GM21381 (cell line): Measurements from ENCODE around the gene SYPL2.
"Not testable (repeated sequence)": the region's sequence is repeated elsewhere in the genome, so short reads cannot be mapped to it uniquely, and the experiment has no call there.

Source experiments
- ATAC-seq: cut with Tn5 transposase; IDR thresholded peaks from one replicate; pipeline ENCODE4 v1.9.1; 2021; ENCODE audit warnings: mild to moderate bottlenecking, moderate library complexity; ENCODE audit not compliant: unreplicated experiment

SYPL2 gene

GRCh38 chr1:109470245-109470644 lies 3.9 kb downstream of the SYPL2 start:
- ATAC-seq = no peak

DNA sequence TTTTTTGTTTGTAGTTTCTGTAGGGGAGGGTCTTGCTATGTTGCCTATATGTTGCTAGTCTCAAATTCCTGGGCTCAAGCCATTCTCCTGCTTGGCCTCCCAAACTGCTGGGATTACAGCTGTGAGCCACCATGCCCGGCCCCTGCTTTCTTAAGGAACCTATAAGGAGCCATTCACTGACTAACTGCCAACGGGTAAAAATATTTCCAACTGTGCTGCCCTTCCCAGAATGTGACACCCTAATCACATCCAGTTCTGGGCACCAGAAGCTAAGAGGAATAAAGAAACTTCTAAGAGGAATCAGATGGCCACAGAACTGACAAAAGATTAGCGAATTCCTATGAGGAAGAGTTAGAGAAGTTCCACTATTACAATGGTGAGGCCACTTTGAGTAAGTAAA lies 6.4 kb downstream of the SYPL2 start:
- no peak for ATAC-seq

DNA sequence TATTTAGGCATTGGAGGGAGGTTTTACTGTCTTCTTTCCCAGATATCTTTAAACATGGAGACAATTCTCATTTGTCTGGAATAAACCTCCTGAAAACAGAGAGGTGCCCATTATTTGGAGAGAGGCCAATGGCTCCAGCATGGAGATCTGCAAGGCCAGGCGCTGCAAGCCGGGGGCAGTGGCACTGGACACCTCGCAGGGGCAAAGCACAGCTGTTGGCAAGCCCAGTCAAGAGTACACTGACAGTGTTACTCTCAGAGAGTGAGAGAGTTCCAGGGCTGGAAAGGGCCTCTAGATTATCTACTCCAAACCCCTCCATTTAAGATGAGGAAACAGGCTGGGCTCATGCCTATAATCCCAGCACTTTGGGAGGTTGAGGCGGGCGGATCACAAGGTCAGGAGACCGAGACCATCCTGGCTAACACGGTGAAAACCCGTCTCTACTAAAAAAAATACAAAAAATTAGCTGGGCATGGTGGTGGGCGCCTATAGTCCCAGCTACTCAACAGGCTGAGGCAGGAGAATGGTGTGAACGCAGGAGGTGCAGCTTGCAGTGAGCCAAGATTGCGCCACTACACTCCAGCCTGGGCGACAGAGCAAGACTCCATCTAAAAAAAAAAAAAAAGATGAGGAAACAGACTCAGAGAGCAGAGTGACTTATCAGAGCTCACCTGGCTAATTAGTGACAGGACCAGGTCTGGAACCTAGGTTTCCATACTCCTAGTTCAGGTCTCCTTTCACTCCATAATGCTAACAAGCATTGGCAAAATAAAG lies 7.1 kb downstream of the SYPL2 start:
- ATAC-seq = not testable (repeated sequence)

GRCh38 chr1:109474697-109475096 lies 8.4 kb downstream of the SYPL2 start:
- no peak for ATAC-seq

DNA sequence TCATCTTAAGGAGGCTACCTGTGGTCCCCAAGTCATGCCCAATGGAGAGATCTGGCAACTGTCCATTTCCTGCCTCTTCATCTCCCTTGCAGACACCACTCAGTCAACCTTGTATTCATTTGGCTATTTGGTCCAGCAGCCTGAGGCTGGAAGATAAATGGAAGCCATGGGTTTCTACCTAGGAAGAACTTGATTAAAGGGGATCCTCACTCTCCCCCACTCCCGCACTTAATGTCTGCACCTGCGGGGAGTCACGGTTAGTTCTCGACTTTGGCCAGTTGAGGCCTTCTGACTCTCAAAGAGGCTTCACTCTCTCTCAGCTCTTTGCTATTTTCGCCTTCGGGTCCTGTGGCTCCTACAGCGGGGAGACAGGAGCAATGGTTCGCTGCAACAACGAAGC lies 8.9 kb downstream of the SYPL2 start:
- ATAC-seq = no peak

GRCh38 chr1:109476825-109477224 lies 10.5 kb downstream of the SYPL2 start:
- ATAC-seq = no peak

- no peak for ATAC-seq
These were observed 11.5 kb downstream of the SYPL2 start for GRCh38 chr1:109477821-109478220.

- no peak for ATAC-seq
These were observed 12.5 kb downstream of the SYPL2 start for GRCh38 chr1:109478806-109479205.

GRCh38 chr1:109479311-109479710 lies 13.0 kb downstream of the SYPL2 start:
- no peak for ATAC-seq

- no peak for ATAC-seq
These were observed 13.6 kb downstream of the SYPL2 start for GRCh38 chr1:109479901-109480300.

- no peak for ATAC-seq
These were observed 15.3 kb downstream of the SYPL2 start for GRCh38 chr1:109481646-109482045.

DNA sequence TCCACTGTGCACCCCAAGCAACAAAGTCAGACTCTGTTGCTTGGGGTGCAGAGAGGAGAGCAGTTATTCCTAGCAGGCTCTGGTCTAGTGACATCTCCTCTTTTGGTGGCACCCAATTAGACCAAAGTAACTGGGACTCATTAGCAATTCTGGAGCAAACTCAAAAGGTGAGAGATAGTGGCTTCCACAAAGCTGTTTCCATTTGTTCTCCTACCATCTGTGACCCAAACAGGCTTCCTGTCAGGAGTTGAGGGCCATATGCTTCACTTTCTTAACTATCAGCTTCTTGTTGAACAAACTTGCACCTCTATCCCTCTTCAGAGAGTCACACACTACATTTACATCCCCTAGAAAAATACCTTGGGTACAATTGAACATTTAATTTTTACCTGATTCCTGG lies 15.9 kb downstream of the SYPL2 start:
- ATAC-seq = no peak

DNA sequence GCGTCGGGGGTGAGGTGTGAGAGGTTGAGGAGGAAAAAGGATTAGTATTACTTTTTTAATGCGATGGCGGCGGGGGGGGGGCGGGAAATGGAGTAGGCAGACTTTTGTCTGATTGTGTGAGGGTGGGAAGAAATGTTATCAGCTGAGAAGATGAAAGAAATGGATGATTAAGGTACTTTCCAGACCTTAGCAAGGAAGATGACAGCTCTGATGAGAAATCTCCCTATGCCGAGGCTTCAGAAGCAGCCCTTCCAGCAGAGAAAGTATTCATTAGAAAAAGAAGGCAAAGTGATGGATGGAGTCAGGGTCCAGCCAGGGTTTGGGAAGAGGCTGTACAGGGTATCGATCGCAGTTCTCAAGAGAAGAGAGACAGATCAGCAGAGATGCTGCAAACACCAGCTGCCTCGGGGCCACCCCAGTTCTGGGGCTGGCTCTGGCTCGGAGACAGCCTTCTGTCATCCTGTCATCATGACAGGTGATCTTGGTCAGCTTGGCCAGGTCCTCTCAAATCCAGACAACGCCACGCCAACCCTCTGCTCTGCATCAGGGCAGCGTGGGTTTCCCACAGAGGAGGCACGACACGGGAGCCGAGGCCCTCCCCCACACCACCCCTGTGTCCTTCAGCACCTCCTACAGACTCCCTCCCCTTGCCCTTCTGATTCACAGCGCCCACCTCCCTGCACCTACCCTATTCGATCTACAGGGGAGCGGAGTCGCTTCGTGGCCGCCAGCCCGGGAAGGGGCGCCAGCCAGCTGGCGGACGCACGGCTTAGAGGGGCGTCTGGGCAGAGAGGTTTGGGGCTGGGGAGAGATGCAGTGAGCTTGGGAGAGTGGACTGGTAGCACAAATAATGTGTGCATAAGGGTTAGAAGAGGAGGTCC lies 16.7 kb downstream of the SYPL2 start:
- peak; percentile 16 for ATAC-seq

GRCh38 chr1:109483672-109484518 lies 17.5 kb downstream of the SYPL2 start, which contains the start of gene ATXN7L2:
TSS of gene ATXN7L2 (plus strand) at chr1:109483905. CDS start at chr1:109483954, 49 bp downstream.
- peak; percentile 78 for ATAC-seq

DNA sequence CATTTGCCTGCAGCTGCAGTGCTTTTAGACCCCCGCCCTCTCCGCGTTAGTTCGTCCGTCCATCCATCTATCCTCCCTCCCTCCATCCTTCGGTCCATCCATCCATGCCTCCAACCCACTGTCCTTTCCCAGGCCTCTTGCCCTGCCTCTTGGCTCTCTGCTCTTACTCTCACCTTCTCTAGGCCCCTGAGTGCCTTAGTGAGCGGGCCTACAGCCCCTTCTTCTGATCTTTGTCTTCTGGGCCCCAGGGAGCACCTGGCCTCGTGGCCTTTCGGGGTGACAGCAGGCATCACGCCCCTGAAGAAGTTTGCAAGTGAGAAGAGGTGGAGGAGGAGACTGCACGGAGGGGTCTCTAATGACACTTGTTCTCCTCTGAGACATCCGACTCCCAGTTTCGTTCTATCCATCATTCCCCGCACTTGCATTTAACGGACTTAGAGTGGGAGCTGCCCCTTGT lies 18.2 kb downstream of the SYPL2 start:
- no peak for ATAC-seq

DNA sequence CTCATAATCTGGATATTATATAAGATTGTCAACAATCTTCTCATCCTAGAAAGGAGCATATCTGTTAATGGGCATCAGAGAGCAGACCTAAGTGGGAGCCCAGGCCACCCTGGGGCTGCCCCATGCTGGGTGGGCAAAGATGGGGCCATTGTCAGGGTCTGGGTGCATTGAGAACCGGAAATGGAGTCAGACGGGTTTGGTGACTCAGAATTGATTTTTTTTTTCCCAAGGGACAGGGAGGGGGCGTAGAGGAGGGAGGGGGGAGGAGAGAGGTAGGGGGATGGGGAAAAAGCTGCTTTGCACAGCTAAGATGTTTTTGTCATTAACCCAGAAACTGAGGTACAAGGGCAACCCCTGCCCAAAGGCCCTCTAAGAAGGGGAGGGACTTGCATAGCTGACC lies 18.7 kb downstream of the SYPL2 start:
- ATAC-seq = no peak

DNA sequence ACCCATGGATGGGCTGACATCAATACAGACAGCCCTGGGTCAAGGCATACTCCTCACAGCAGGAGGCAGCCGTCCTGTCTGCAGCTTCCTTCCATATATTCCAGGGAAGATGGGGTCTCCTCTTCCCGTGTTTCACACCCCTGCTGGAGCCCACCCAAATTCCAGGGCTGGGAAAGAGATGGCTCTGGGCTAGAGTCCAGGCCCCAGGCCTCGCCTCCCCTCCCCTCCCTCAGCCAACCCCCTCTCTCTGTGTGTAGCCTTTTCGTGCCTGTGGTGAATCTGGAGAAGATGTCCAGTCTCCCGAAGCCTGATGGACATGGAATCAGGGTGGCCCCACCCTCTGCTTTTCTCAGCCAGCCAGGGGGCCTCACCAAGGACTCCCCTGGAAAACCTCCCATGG lies 20.9 kb downstream of the SYPL2 start:
- ATAC-seq = no peak

- ATAC-seq = no peak
These were observed 21.9 kb downstream of the SYPL2 start for GRCh38 chr1:109488201-109488600.

- ATAC-seq = no peak
These were observed 22.4 kb downstream of the SYPL2 start for GRCh38 chr1:109488696-109489095.

DNA sequence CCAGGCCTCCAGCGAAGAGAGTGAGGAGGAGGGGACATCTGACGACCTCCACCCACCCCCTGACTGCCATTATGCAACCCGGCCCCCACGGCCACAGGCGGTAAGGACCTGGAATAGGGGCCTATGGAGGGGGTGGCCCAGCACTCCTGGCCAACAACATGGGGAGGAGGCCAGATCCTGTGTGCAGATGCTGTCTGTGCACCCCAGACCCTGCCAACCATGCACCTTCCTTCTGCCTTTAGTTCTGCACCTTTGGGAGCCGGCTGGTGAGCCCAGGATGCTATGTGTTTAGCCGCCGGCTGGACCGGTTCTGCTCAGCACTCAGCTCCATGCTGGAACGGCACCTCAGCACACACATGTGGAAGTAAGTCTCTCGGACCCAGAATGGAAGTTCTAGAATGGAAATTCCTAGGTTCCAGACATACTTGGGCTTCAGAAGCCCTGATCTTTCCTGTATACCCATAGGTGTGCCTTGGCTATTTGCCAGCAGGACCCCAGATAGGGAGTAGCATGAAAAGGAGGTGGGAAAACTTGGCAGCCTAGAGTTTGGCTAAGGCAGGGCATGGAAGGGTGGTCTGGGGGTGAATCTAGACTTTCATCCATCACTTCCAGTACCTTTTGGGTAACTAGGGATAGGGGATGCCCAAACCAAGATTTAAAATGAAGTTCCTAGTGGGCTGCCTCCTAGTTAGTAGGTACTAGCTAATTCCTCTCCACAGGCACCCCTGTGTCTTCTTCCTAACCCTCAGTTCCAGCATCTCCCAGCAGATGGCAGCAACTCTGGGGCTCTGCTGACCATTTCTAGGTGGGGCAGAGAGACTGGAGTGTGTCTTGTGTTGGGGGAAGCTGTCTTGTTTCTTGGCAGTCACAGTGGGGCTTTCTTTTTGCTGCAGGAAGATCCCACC lies 23.9 kb downstream of the SYPL2 start:
- no peak for ATAC-seq
